ENCODE measurements around the gene RNFT1. TPM values are rescaled to one million over a fixed set of nuclear protein-coding genes. Genes with fewer than 3 reads are reported as not detected.

RNFT1 gene
- total and polyA plus RNA-seq, 9 donors: 6.9 to 20.3 (median 13.9) TPM

DNA sequence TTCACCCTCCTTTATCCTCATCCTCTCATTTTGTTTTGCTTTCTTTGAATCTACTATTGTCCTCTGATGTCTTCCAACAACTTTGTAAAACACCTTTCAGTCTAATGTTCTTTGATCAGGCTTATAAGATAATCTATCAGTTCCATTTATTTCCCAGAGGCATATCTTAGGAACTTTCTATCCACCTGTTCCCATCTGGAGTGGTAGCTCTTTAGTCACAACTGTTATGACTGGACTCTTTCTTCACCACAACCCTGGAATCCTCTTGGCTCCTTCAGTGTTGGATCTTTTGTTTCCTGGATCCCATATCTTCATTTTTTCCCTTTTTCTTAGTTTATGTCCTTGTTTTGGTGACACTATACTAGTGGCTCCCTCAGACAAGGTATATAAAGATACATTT lies 48.1 kb downstream of the RNFT1 start:
- Histone ChIP-seq H3K27me3 (no peaks in the 10 kb centered on the region), H3K36me3 (no peaks in the 10 kb centered on the region), H3K4me1 (ENCODE audit: insufficient read depth) (no peaks in the 10 kb centered on the region), H3K27ac (no peak overlapping the region), H3K9me3 (no peaks in the 10 kb centered on the region), H3K4me3 (no peak overlapping the region)
- intact Hi-C loops (cut with DNase I): loop anchor here in 2 of 4 donors (5.0 to 10.0 kb wide), 2 partner anchors 121 to 128 kb away; no protein-coding TSS in a partner anchor
- no peak for DNase-seq
- TF ChIP-seq POLR2A (IDR thresholded peaks at IDR 0.05) (no peak), EP300 (IDR thresholded peaks at IDR 0.05) (no peak)
- TF ChIP-seq, protein P1, sequence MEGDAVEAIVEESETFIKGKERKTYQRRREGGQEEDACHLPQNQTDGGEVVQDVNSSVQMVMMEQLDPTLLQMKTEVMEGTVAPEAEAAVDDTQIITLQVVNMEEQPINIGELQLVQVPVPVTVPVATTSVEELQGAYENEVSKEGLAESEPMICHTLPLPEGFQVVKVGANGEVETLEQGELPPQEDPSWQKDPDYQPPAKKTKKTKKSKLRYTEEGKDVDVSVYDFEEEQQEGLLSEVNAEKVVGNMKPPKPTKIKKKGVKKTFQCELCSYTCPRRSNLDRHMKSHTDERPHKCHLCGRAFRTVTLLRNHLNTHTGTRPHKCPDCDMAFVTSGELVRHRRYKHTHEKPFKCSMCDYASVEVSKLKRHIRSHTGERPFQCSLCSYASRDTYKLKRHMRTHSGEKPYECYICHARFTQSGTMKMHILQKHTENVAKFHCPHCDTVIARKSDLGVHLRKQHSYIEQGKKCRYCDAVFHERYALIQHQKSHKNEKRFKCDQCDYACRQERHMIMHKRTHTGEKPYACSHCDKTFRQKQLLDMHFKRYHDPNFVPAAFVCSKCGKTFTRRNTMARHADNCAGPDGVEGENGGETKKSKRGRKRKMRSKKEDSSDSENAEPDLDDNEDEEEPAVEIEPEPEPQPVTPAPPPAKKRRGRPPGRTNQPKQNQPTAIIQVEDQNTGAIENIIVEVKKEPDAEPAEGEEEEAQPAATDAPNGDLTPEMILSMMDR (IDR thresholded peaks at IDR 0.05): no peak

DNA sequence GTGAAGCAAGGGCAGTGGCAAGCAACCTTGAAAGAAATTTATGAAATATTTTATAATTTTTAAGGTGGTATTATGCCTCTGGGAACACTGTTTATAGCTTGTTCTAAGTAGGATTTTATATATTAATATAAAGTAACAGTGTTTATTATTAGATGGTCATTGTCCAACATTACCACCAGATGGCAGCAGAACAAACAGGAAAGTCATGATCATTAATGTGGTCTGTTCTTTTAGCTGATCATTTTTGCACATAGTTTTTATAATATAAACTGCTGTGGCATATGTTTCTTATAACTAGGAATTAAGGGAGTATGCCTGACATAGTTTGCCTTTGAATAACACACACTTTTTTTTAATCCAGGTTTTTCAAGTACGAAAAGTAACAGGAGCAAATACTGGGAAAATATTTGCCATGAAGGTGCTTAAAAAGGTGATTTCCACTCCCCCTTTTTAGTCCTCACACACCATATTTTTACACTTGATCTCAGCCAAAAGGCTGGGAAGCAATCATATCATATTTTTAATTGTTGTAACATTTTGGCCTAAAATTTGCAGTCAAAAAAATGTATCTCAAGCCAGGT lies 50.2 kb downstream of the RNFT1 start:
- no peak overlapping the region for H3K4me3 ChIP-seq
- H3K36me3 ChIP-seq: no peaks in the 10 kb centered on the region
- H3K4me1 ChIP-seq (ENCODE audit: insufficient read depth): no peaks in the 10 kb centered on the region
- no peak overlapping the region for H3K27ac ChIP-seq
- TF ChIP-seq EP300 (IDR thresholded peaks at IDR 0.05) (no peak), POLR2A (IDR thresholded peaks at IDR 0.05) (no peak)
- TF ChIP-seq, protein P1 (IDR thresholded peaks at IDR 0.05): peak; percentile 50 to 68 (median 51)
- H3K27me3 ChIP-seq: no peaks in the 10 kb centered on the region
- H3K9me3 ChIP-seq: no peaks in the 10 kb centered on the region
- no peak for DNase-seq
- 24 to 43% (median 26%) methylated on average over 1 of the region's 1 CpG for WGBS, 3 donors
- intact Hi-C loops (cut with DNase I): loop anchor here in 1 of 4 donors (10.0 kb wide), 1 partner anchor 130 kb away; no protein-coding TSS in a partner anchor

DNA sequence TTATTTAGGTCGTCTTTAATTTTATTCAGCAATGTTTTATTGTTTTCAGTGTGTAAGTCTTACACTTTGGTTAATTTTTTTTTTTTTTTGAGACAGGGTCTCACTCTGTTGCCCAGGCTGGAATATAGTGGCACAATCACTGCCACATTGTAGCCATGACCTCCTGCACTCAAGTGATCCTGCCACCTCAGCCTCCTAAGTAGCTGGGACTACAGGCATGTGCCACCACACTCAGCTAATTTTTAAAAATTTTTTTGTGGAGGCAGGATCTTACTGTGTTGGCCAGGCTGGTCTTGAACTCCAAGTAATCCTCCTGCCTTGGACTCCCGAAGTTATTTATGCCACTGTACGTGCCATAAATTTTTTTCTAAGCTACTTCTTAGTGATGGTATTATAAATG lies 57.1 kb downstream of the RNFT1 start:
- WGBS, 3 donors: 80 to 83% (median 81%) methylated on average over 3 of the region's 3 CpGs
- TF ChIP-seq EP300 (IDR thresholded peaks at IDR 0.05) (no peak), POLR2A (IDR thresholded peaks at IDR 0.05) (no peak)
- TF ChIP-seq, protein P1 (IDR thresholded peaks at IDR 0.05): no peak

DNA sequence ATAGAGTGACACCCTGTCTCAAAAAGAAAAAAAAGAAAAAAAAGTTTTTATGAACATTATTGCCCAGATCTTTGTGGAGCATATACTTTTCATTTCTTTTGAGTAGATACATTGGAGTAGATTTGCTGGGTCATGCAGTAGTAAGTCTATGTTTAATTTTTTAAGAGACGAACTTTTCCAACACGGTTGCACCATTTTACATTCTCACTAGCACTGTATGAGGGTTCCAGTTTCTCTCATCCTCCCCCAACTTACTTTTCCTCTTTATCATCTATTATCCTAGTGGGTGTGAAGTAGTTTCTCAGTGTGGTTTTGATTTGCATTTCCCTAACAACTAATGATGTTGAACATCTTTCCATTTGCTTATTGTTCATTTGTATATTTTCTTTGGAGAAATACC lies 61.1 kb downstream of the RNFT1 start:
- Histone ChIP-seq H3K27me3 (no peaks in the 10 kb centered on the region), H3K9me3 (no peaks in the 10 kb centered on the region), H3K36me3 (no peaks in the 10 kb centered on the region), H3K4me1 (ENCODE audit: insufficient read depth) (no peaks in the 10 kb centered on the region), H3K4me3 (no peak overlapping the region), H3K27ac (no peak overlapping the region)
- no peak for DNase-seq
- intact Hi-C loops (cut with DNase I): no loop called here
- no peak for TF ChIP-seq EP300 (IDR thresholded peaks at IDR 0.05)
- TF ChIP-seq, protein P1 (IDR thresholded peaks at IDR 0.05): no peak
- no peak for TF ChIP-seq POLR2A (IDR thresholded peaks at IDR 0.05)
- WGBS, 3 donors: 65 to 82% (median 71%) methylated on average over 2 of the region's 2 CpGs

More for the DNA sequence above, 57.1 kb downstream of the RNFT1 start:
- H3K27me3 ChIP-seq: no peaks in the 10 kb centered on the region
- no peak overlapping the region for H3K27ac ChIP-seq
- H3K9me3 ChIP-seq: no peaks in the 10 kb centered on the region
- H3K36me3 ChIP-seq: no peaks in the 10 kb centered on the region
- intact Hi-C loops (cut with DNase I): no loop called here
- no peak for DNase-seq
- no peaks in the 10 kb centered on the region for H3K4me1 ChIP-seq (ENCODE audit: insufficient read depth)
- H3K4me3 ChIP-seq: no peak overlapping the region

Small RNA genes within 50 kb of the gene (small RNA-seq; reads per million reads assigned to genes)
- not detected for gene RPS29P21

Other genes starting within 250 kb of the RNFT1 start
- 10 to 100 TPM; 10.6 to 22.9 (median 14.3) TPM for gene TUBD1, start 71.8 kb downstream of the RNFT1 start, total RNA-seq
- gene TUBD1, start 71.8 kb downstream of the RNFT1 start, polyA plus RNA-seq: 10 to 100 TPM in 1 of 2 donors, 1 to 10 TPM in 1; 9.1 to 10.2 TPM
- gene RPS6KB1, start 71.6 kb downstream of the RNFT1 start, total RNA-seq: 10 to 100 TPM; 29.2 to 46.2 (median 41.1) TPM
- gene RPS6KB1, start 71.6 kb downstream of the RNFT1 start, polyA plus RNA-seq: 10 to 100 TPM; 14.8 to 22.7 TPM
- 10 to 100 TPM; 10.8 to 24.0 (median 18.8) TPM for gene HEATR6, start 114.2 kb upstream of the RNFT1 start, total RNA-seq
- gene HEATR6, start 114.2 kb upstream of the RNFT1 start, polyA plus RNA-seq: 10 to 100 TPM in 1 of 2 donors, 1 to 10 TPM in 1; 7.6 to 19.3 TPM
- gene CA4, start 185.2 kb upstream of the RNFT1 start, total RNA-seq: 10 to 100 TPM in 1 of 7 donors, 1 to 10 TPM in 6; 1.1 to 21.8 (median 3.1) TPM
- gene CA4, start 185.2 kb upstream of the RNFT1 start, polyA plus RNA-seq: 10 to 100 TPM in 1 of 2 donors, 1 to 10 TPM in 1; 9.4 to 39.3 TPM

Measured in ovary (tissue), 9 donors.